ENCODE results near the gene RAD9A. TPM values are rescaled to one million over a fixed set of nuclear protein-coding genes. Genes with fewer than 3 reads are reported as not detected.

RAD9A gene
- total and polyA plus RNA-seq, 4 donors: 8.8 to 56.2 (median 19.8) TPM

GRCh38 chr11:67376873-67377808, 14.6 kb upstream of the RAD9A start:
- H3K4me3 ChIP-seq (ENCODE audit: low read length in 2 of 2): no peak overlapping the region
- 85 to 87% methylated on average over 6 of the region's 6 CpGs for WGBS, 2 donors
- no peaks in the 10 kb centered on the region for H3K4me1 ChIP-seq (ENCODE audit: control insufficient read depth in 1 of 2, insufficient read depth in 2 of 2, low read length in 2 of 2)
- peak in 1 of 2 donors; percentile 49 for DNase-seq
- H3K9me3 ChIP-seq (ENCODE audit: control insufficient read depth, low read length): no peaks in the 10 kb centered on the region
- no peak for ATAC-seq (ENCODE audit: low FRiP score)
- intact Hi-C loops (cut with DNase I): no loop called here
- H3K27me3 ChIP-seq (ENCODE audit: control insufficient read depth in 1 of 2, insufficient read depth in 2 of 2, low read length in 1 of 2): no peaks in the 10 kb centered on the region
- no peak overlapping the region for H3K27ac ChIP-seq (ENCODE audit: low read depth in 1 of 2, low read length in 2 of 2)
- H3K36me3 ChIP-seq (ENCODE audit: control insufficient read depth in 1 of 2, insufficient read depth in 2 of 2, low read length in 1 of 2): no peaks in the 10 kb centered on the region

- intact Hi-C loops (cut with DNase I): no loop called here
- no peak for DNase-seq
- Histone ChIP-seq H3K27ac (ENCODE audit: low read depth in 1 of 2, low read length in 2 of 2) (no peak overlapping the region), H3K4me3 (ENCODE audit: low read length in 2 of 2) (no peak overlapping the region), H3K9me3 (ENCODE audit: control insufficient read depth, low read length) (no peaks in the 10 kb centered on the region), H3K36me3 (ENCODE audit: control insufficient read depth in 1 of 2, insufficient read depth in 2 of 2, low read length in 1 of 2) (no peaks in the 10 kb centered on the region), H3K4me1 (ENCODE audit: control insufficient read depth in 1 of 2, insufficient read depth in 2 of 2, low read length in 2 of 2) (no peaks in the 10 kb centered on the region), H3K27me3 (ENCODE audit: control insufficient read depth in 1 of 2, insufficient read depth in 2 of 2, low read length in 1 of 2) (no peaks in the 10 kb centered on the region)
- ATAC-seq (ENCODE audit: low FRiP score): no peak
- WGBS, 2 donors: 90 to 91% methylated on average over 4 of the region's 4 CpGs
These were observed 13.2 kb upstream of the RAD9A start for GRCh38 chr11:67378544-67378943.

GRCh38 chr11:67379061-67380058, 12.4 kb upstream of the RAD9A start:
- WGBS, 2 donors: 81 to 86% methylated on average over 23 of the region's 23 CpGs
- DNase-seq: peak in 1 of 2 donors; percentile 33
- Histone ChIP-seq H3K27ac (ENCODE audit: low read depth in 1 of 2, low read length in 2 of 2) (no peak overlapping the region), H3K9me3 (ENCODE audit: control insufficient read depth, low read length) (no peaks in the 10 kb centered on the region), H3K36me3 (ENCODE audit: control insufficient read depth in 1 of 2, insufficient read depth in 2 of 2, low read length in 1 of 2) (no peaks in the 10 kb centered on the region), H3K4me3 (ENCODE audit: low read length in 2 of 2) (no peak overlapping the region), H3K4me1 (ENCODE audit: control insufficient read depth in 1 of 2, insufficient read depth in 2 of 2, low read length in 2 of 2) (no peaks in the 10 kb centered on the region), H3K27me3 (ENCODE audit: control insufficient read depth in 1 of 2, insufficient read depth in 2 of 2, low read length in 1 of 2) (no peaks in the 10 kb centered on the region)
- ATAC-seq (ENCODE audit: low FRiP score): no peak
- intact Hi-C loops (cut with DNase I): loop anchor here (5.0 kb wide), 2 partner anchors 32 to 117 kb away; no protein-coding TSS in a partner anchor

- no peaks in the 10 kb centered on the region for H3K9me3 ChIP-seq (ENCODE audit: control insufficient read depth, low read length)
- H3K4me3 ChIP-seq (ENCODE audit: low read length in 2 of 2): no peak overlapping the region
- H3K27me3 ChIP-seq (ENCODE audit: control insufficient read depth in 1 of 2, insufficient read depth in 2 of 2, low read length in 1 of 2): no peaks in the 10 kb centered on the region
- peak in 1 of 2 donors; percentile 35 for DNase-seq
- H3K36me3 ChIP-seq (ENCODE audit: control insufficient read depth in 1 of 2, insufficient read depth in 2 of 2, low read length in 1 of 2): no peaks in the 10 kb centered on the region
- no peak for ATAC-seq (ENCODE audit: low FRiP score)
- intact Hi-C loops (cut with DNase I): loop anchor here (5.0 kb wide), 2 partner anchors 34 to 119 kb away; no protein-coding TSS in a partner anchor
- H3K4me1 ChIP-seq (ENCODE audit: control insufficient read depth in 1 of 2, insufficient read depth in 2 of 2, low read length in 2 of 2): no peaks in the 10 kb centered on the region
- no peak overlapping the region for H3K27ac ChIP-seq (ENCODE audit: low read depth in 1 of 2, low read length in 2 of 2)
- WGBS, 2 donors: 83 to 86% methylated on average over 13 of the region's 13 CpGs
These were observed 10.4 kb upstream of the RAD9A start for GRCh38 chr11:67381244-67381972.

GRCh38 chr11:67382276-67383136, 9.3 kb upstream of the RAD9A start:
- ATAC-seq (ENCODE audit: low FRiP score): peak; percentile 94
- WGBS, 2 donors: 41 to 43% methylated on average over 16 of the region's 16 CpGs
- no peaks in the 10 kb centered on the region for H3K9me3 ChIP-seq (ENCODE audit: control insufficient read depth, low read length)
- peak; percentile 84 to 92 for DNase-seq
- H3K36me3 ChIP-seq (ENCODE audit: control insufficient read depth in 1 of 2, insufficient read depth in 2 of 2, low read length in 1 of 2): no peaks in the 10 kb centered on the region
- intact Hi-C loops (cut with DNase I): loop anchor here (2.0 to 5.0 kb wide), 3 partner anchors 26 to 120 kb away; no protein-coding TSS in a partner anchor
- no peak overlapping the region for H3K27ac ChIP-seq (ENCODE audit: low read depth in 1 of 2, low read length in 2 of 2)
- H3K4me3 ChIP-seq (ENCODE audit: low read length in 2 of 2): no peak overlapping the region
- no peaks in the 10 kb centered on the region for H3K4me1 ChIP-seq (ENCODE audit: control insufficient read depth in 1 of 2, insufficient read depth in 2 of 2, low read length in 2 of 2)
- no peaks in the 10 kb centered on the region for H3K27me3 ChIP-seq (ENCODE audit: control insufficient read depth in 1 of 2, insufficient read depth in 2 of 2, low read length in 1 of 2)

- Histone ChIP-seq H3K4me1 (ENCODE audit: control insufficient read depth in 1 of 2, insufficient read depth in 2 of 2, low read length in 2 of 2) (no peaks in the 10 kb centered on the region), H3K27me3 (ENCODE audit: control insufficient read depth in 1 of 2, insufficient read depth in 2 of 2, low read length in 1 of 2) (no peaks in the 10 kb centered on the region), H3K36me3 (ENCODE audit: control insufficient read depth in 1 of 2, insufficient read depth in 2 of 2, low read length in 1 of 2) (no peaks in the 10 kb centered on the region), H3K4me3 (ENCODE audit: low read length in 2 of 2) (no peak overlapping the region), H3K27ac (ENCODE audit: low read depth in 1 of 2, low read length in 2 of 2) (no peak overlapping the region), H3K9me3 (ENCODE audit: control insufficient read depth, low read length) (no peaks in the 10 kb centered on the region)
- WGBS, 2 donors: 3 to 5% methylated on average over 3 of the region's 3 CpGs
- DNase-seq: no peak
- no peak for ATAC-seq (ENCODE audit: low FRiP score)
- intact Hi-C loops (cut with DNase I): loop anchor here (5.0 kb wide), 2 partner anchors 38 to 123 kb away; no protein-coding TSS in a partner anchor
These were observed 6.9 kb upstream of the RAD9A start for GRCh38 chr11:67384851-67385366.

GRCh38 chr11:67387069-67387468, 4.7 kb upstream of the RAD9A start:
- 23 to 34% methylated on average over 9 of the region's 9 CpGs for WGBS, 2 donors
- Histone ChIP-seq H3K36me3 (ENCODE audit: control insufficient read depth in 1 of 2, insufficient read depth in 2 of 2, low read length in 1 of 2) (no peaks in the 10 kb centered on the region), H3K27me3 (ENCODE audit: control insufficient read depth in 1 of 2, insufficient read depth in 2 of 2, low read length in 1 of 2) (no peaks in the 10 kb centered on the region), H3K9me3 (ENCODE audit: control insufficient read depth, low read length) (no peaks in the 10 kb centered on the region), H3K27ac (ENCODE audit: low read depth in 1 of 2, low read length in 2 of 2) (no peak overlapping the region), H3K4me3 (ENCODE audit: low read length in 2 of 2) (no peak overlapping the region), H3K4me1 (ENCODE audit: control insufficient read depth in 1 of 2, insufficient read depth in 2 of 2, low read length in 2 of 2) (no peaks in the 10 kb centered on the region)
- intact Hi-C loops (cut with DNase I): no loop called here
- no peak for ATAC-seq (ENCODE audit: low FRiP score)
- no peak for DNase-seq
